ENCODE measurements around the gene ATXN1.

- no peak for TF ChIP-seq CTCF (IDR thresholded peaks at IDR 0.05)
- no peak for TF ChIP-seq POLR2A (IDR thresholded peaks at IDR 0.05)
These were observed 340.4 kb downstream of the ATXN1 start for GRCh38 chr6:16420715-16421461.
